HuH-7 (cell line): ENCODE results near the gene PRND.
"Not testable (repeated sequence)": the region's sequence is repeated elsewhere in the genome, so short reads cannot be mapped to it uniquely, and the experiment has no call there.

Experiments used
- DNase-seq: peaks from one replicate; pipeline ENCODE4 v3.0.0; 2011; ENCODE audit warnings: low spot score

Gene PRND

GRCh38 chr20:4737857-4738627, 16.3 kb downstream of the PRND start:
- no peak for DNase-seq

GRCh38 chr20:4740774-4741431, 19.2 kb downstream of the PRND start:
- peak; percentile 62 for DNase-seq

GRCh38 chr20:4748847-4749246, 27.1 kb downstream of the PRND start:
- no peak for DNase-seq

- DNase-seq = no peak
Observed at GRCh38 chr20:4749326-4749725, 27.6 kb downstream of the PRND start.

GRCh38 chr20:4750381-4750780, 28.7 kb downstream of the PRND start:
- DNase-seq = no peak

GRCh38 chr20:4759100-4759884, 37.6 kb downstream of the PRND start:
- peak; percentile 47 for DNase-seq

- no peak for DNase-seq
Observed at GRCh38 chr20:4763261-4763660, 41.6 kb downstream of the PRND start.

- DNase-seq = no peak
Observed at GRCh38 chr20:4763723-4764510, 42.2 kb downstream of the PRND start.

GRCh38 chr20:4764805-4765204, 43.1 kb downstream of the PRND start:
- no peak for DNase-seq

- DNase-seq = no peak
Observed at GRCh38 chr20:4765681-4766080, 44.0 kb downstream of the PRND start.

- DNase-seq = no peak
Observed at GRCh38 chr20:4766631-4767030, 44.9 kb downstream of the PRND start.

- no peak for DNase-seq
Observed at GRCh38 chr20:4767084-4767483, 45.4 kb downstream of the PRND start.

- no peak for DNase-seq
Observed at GRCh38 chr20:4769328-4769727, 47.6 kb downstream of the PRND start.

- DNase-seq = no peak
Observed at GRCh38 chr20:4770026-4770425, 48.3 kb downstream of the PRND start.

- DNase-seq = no peak
Observed at GRCh38 chr20:4771004-4771403, 49.3 kb downstream of the PRND start.

- no peak for DNase-seq
Observed at GRCh38 chr20:4772132-4772531, 50.4 kb downstream of the PRND start.

- DNase-seq = not testable (repeated sequence)
Observed at GRCh38 chr20:4773014-4773413, 51.3 kb downstream of the PRND start.

GRCh38 chr20:4773736-4774135, 52.0 kb downstream of the PRND start:
- DNase-seq = no peak

- no peak for DNase-seq
Observed at GRCh38 chr20:4774207-4774606, 52.5 kb downstream of the PRND start.

GRCh38 chr20:4775322-4776078, 53.8 kb downstream of the PRND start:
- DNase-seq = no peak

GRCh38 chr20:4776079-4776630, 54.4 kb downstream of the PRND start:
- DNase-seq = no peak
